GM12874 (cell line): ENCODE results near the gene GOLGA6L2.

Experiments
- CTCF ChIP-seq: IDR thresholded peaks from 2 replicates; pipeline ENCODE4 v1.5.1; 2011; ENCODE audit warnings: low read depth, mild to moderate bottlenecking, control low read depth, low read length, moderate library complexity; ENCODE audit not compliant: insufficient read depth

Gene GOLGA6L2

GRCh38 chr15:23439513-23439912, 7.5 kb downstream of the GOLGA6L2 start:
- TF ChIP-seq CTCF = no peak

- TF ChIP-seq CTCF = no peak
Measured at GRCh38 chr15:23438816-23439466, 8.1 kb downstream of the GOLGA6L2 start.

GRCh38 chr15:23437673-23438072, 9.4 kb downstream of the GOLGA6L2 start:
- TF ChIP-seq CTCF = no peak

GRCh38 chr15:23437146-23437545, 9.9 kb downstream of the GOLGA6L2 start:
- TF ChIP-seq CTCF = no peak

GRCh38 chr15:23436421-23436820, 10.6 kb downstream of the GOLGA6L2 start:
- TF ChIP-seq CTCF = no peak

- no peak for TF ChIP-seq CTCF
Measured at GRCh38 chr15:23424111-23424904, 22.7 kb downstream of the GOLGA6L2 start.

- no peak for TF ChIP-seq CTCF
Measured at GRCh38 chr15:23422946-23423708, 23.9 kb downstream of the GOLGA6L2 start.
